ACHN (cell line): ENCODE data around the gene NCCRP1.
"Not testable (repeated sequence)": the region's sequence is repeated elsewhere in the genome, so short reads cannot be mapped to it uniquely, and the experiment has no call there.

Source experiments
- DNase-seq: peaks from one replicate; pipeline ENCODE4 v3.0.0-alpha.2; 2015
- in situ Hi-C: cut with HindIII; loops from 2 replicates; pipeline ENCODE4 v1.10.0; 2017; ENCODE audit warnings: low sequenced_read_pairs, low pct_ligation_motif_present, low pct_unique_long_range_greater_than_20kb

NCCRP1 gene

DNA sequence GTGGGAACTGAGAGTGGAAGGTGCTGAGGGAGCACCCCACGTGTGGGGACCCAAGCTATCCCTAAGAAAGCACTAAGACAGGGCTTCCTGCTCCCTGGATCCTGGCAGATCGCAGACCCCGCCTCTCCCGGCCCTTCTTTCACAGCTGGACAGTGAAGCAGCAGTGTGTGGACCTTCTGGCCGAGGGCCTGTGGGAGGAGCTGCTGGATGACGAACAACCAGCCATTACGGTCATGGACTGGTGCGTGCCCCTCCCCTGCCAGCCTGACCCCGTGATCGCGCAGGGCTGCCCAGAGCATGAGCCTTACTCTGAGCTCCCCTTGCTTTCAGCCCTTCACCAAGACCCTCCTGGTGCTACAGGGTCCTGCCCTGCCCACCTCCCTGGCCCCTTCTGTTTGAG lies 2.3 kb downstream of the NCCRP1 start:
- peak; percentile 85 for DNase-seq
- in situ Hi-C loops: no loop called here

DNA sequence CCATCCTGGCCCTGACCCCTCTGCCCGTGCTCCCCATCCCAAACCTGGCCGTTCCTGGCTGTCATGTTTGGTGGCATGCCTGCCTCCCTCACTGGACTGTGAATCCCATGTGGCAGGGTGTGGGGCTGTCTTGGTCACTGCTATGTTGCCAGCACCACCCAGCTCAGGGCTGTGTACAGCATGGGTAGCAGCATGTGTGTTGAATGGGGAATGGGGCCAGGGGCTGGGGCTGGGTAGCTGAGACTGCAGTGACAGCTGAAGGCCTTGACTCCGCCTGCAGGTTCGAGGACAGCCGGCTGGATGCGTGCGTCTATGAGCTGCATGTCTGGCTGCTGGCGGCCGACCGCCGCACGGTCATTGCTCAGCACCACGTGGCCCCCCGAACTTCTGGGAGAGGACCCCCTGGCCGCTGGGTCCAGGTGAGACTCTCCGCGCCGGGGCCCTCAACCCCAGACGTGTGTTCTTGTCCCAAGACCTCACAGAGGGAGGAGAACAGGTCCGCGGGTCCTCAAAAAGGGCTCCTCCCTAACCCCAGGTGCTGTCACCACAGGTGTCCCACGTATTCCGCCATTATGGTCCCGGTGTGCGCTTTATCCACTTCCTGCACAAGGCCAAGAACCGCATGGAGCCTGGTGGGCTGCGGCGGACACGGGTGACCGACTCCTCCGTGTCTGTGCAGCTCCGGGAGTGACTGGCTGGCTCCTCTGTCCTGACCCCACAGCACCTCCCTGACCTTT lies 3.5 kb downstream of the NCCRP1 start:
- no peak for DNase-seq
- in situ Hi-C loops: no loop called here

DNA sequence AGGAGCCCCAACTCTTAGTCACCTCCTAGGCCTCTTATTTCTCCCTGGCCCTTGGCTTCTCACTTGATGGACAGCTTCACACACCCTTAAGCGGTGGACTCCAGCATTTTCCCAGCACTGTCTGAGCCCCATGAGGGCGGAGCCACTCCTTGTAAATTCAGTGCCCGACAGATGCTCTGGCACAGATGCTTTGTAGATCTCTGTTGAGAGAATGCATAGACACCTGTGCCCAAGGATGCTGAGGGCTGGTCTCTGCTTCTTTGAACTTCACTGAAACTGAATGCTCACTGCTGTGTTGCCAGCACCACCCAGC lies 4.0 kb downstream of the NCCRP1 start:
- DNase-seq: no peak
- in situ Hi-C loops: no loop called here

DNA sequence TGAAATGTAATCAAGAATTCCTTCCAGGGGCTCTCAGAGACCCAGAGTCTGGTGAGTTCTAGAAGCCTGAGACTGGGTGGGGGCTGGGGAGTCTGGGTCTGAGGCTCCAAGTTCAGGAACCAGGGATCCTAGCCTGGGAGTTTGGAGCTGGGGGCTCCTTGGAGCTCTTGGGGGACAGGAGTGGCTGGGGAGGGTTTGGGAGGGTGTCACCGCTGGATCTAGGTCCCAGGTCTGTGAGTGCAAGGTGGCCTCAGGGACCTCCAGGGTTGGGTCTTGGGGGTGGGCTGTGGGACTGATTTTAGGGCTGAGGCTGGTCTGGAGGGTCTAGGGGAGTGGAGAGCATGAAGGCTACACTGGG lies 6.2 kb downstream of the NCCRP1 start:
- in situ Hi-C loops: no loop called here
- no peak for DNase-seq

DNA sequence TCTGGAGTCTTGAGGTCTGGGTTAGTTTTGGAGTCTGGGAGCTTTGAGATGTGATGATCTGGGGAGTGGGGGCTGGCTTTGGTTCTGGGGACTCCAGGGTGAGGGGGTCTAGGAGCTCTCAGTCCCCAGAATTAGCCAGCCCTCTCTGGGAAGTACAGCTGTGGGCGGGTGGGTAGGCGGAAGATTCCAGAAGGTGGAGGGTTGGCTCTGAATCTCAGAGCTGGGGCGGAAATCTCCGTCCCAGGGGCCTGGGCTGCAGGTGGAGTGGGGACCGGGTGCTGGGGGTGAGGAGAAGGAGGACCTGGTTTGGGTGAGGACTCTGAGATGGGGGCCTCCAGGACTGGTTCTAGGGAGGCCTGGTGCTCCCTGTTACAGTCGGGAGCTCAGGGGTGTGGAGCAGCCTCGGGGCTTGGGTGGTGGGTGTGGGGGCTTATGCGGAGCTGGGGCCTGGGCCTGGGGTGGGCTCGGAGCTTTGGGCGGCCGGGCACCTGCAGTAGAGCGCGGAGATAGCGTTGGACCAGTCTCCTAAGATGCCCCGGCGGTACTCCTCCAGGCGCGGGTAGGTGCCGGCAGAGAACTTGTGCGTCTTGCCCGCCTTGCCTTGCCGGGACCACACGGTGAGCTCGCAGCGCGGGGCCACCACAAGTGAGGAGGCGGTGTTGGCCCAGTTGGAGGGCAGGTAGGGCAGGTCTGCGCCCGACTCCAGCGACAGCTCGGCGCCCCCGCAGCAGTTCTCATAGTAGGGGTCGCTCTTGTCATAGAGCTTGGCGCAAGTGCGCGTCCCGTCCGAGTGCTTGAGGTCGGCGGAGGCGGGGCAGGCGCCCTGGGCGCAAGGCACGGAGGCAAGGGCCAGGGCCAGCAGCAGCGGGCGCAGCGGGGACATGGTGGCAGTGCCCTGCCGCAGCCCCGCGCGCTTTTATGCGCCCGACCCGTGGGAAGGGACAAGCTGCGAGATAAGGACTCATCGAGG lies 6.9 kb downstream of the NCCRP1 start, which contains the start of gene SYCN:
Gene SYCN (minus strand): TSS at position 892 of the 970 bp plus-strand sequence. CDS start 9 bp downstream, at position 883.
- DNase-seq: no peak
- in situ Hi-C loops: no loop called here

DNA sequence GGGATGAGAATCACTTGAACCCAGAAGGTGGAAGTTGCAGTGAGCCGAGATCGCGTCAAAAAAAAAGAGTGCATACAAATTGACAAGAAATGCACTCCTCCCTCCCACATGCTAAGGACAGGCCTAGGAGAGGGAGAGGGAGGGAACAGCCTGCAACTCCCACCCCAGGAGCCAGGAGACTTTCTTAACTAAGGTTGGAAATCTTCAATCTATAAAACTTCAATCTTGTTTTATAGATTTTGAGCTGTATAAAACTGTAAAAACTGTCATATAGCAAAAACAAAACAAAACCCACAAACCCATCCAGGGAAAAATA lies 8.6 kb downstream of the NCCRP1 start:
- in situ Hi-C loops: no loop called here
- no peak for DNase-seq

DNA sequence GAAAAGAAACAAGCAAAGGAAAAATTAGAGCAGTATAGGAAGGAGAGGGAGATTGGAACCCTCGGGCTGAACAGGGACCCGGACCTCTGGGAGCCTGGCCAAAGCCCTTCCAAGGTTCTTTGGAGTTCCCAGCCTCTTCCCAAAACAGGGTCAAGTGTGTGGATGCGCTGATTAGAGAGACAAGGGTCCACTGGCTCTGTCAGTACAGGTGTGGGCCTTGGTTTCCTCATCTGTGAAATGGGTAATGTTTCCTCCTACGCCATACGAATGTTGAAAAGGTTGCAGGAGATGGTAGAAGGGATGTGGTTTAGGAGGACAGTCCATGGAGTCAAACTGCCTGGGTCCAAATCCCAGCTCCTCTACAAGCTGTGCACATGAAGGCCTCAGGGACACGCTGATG lies 9.4 kb downstream of the NCCRP1 start:
- in situ Hi-C loops: no loop called here
- no peak for DNase-seq

DNA sequence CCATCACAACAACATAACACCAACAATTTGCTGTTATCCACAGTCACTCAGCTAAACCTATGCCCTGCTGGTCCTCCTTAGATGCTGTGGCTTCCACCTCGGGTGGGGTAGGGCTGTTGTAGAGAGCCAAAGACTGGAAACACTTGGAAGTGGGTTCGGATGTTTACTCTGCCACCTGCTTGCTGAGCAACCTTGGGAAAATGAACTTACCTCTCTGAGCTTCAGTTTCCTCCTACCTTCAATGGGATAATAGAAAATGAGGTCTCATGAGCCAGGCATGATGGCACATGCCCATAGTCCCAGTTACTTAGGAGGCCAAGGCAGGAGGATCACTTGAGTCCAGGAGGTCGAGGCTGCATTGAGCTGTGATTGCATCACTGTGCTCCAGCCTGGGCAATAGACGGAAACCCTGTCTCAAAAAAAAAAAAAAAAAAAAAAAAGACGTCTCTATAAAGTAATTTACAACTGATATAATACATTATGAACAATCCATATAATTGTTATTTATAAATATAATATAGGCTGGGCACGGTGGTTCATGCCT lies 10.6 kb downstream of the NCCRP1 start:
- in situ Hi-C loops: no loop called here
- DNase-seq: no peak

DNA sequence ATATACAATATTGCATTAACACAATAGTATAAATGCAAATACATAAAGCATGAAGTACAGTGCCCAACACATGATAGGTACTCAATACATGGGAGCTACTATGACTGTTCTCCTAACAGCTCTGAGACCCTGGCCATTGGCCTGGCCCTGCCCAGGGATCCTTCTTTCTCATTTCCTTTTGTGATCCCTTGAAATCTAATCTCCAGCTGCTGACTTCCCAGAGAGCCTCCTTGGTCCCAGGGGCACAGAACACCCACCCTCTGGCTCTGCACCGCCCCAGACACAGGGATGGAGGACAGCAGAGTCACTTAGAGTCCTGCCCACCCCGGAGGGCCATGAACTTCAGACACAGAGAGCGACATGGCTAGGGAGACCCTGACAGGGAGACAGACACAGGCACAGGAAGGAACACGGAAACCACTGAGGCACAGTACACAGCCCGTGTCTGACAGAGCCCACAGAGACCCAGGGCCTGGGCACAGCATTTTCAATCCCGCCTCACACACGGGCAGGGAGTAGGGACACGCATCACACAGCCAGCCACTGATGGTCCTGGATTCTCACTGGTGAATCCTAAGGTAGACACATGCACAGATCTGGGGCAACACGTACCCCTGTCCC lies 11.5 kb downstream of the NCCRP1 start:
- DNase-seq: no peak
- in situ Hi-C loops: no loop called here

DNA sequence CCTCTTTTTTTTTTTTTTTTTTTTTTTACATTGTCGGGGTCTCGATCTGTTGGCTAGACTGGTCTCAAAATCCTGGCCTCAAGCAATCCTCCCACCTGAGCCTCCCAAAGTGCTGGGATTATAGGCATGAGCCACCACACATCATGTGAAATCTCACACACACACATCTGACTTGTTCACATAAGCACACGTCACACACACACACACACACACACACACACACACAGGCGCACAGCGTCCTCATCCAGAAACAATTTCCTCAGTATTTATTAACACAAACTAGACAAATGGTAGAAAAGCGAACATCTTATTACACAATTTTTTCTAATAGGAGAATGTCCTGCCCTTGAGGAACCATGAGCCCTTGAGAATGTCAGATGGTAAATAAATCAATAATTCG lies 12.4 kb downstream of the NCCRP1 start:
- DNase-seq: no peak
- in situ Hi-C loops: no loop called here

DNA sequence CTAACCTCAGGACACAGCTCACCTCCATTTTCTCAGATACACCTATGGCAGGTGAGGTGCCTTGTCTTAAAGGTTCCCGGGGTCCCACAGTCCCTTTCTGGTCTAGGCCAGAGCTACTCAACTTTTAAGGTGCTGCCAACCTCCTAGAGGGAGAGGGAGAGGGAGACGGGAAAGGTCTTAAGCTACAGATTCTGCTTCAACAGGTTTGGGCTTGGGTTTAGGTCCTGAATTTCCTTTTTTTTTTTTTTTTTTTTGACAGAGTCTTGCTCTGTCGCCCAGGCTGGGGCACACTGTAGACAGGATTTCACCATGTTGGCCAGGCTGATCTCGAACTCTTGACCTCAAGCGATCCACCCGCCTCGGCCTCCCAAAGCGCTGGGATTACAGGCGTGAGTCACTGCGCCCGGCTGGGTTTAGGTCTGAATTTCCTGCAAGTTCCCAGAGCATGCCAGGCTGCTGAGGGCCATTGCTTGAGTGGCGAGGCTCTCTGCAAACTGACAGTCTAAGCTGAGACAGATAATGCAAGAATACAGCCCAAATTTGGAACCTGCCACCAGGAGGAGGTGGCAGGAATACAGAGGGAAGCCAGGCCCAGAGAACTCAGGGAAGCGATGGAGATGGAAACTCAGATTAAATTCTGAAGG lies 15.1 kb downstream of the NCCRP1 start:
- in situ Hi-C loops: no loop called here
- no peak for DNase-seq

DNA sequence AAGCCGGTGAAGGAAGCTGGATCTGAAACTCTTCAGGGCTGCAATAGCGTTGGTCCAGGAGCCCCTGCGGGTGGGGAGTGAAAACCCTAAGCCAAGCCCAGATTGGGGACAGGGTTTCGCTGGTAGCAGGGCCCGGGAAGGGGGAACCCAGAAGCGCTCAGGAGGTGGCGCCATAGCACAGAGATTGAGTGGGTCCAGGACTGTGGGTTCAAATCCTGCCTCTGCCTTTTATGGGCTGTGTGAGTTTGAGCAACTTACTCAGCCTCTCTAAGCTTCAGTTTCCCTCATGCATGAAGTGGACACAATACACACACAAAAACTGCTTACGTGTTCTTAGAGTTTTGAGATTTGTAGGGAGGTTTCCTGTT lies 15.6 kb downstream of the NCCRP1 start:
- peak; percentile 26 for DNase-seq
- in situ Hi-C loops: no loop called here

DNA sequence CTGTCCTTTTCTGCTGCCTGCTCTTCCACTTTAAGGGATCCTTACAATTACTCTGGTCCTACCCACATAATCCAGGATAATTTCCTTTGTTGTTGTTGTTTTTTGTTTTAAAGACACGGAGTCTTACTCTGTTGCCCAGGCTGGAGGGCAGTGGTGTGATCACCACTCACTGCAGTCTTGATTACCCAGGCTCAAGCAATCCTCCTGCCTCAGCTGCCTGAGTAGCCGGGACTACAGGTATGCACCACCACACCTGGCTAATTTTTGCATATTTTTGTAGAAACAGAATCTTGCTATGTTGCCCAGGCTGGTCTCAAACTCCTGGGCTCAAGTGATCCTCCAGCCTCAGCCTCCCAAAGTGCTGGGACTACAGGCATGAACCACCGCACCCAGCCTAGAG lies 18.6 kb downstream of the NCCRP1 start:
- DNase-seq, in situ Hi-C loops: not testable (repeated sequence)

DNA sequence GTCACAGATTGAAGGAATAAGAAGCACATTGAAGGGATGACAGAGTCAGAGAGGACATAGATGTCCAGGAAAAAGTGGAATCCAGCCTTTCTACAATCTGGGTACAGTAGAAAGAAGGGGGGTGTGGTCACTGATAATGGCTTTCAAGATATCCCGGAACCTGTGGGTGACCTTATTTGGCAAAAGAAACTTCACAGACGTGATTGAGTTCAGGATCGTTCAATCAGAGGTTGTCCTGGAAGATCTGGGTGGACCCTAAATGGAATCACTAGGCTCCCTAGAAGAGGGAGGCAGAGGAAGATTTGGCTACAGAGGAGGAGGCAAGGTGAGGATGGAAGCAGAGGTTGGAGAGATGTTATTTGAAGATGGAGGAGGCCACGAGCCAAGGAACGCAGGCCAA lies 20.3 kb downstream of the NCCRP1 start:
- no peak for DNase-seq
- in situ Hi-C loops: no loop called here

DNA sequence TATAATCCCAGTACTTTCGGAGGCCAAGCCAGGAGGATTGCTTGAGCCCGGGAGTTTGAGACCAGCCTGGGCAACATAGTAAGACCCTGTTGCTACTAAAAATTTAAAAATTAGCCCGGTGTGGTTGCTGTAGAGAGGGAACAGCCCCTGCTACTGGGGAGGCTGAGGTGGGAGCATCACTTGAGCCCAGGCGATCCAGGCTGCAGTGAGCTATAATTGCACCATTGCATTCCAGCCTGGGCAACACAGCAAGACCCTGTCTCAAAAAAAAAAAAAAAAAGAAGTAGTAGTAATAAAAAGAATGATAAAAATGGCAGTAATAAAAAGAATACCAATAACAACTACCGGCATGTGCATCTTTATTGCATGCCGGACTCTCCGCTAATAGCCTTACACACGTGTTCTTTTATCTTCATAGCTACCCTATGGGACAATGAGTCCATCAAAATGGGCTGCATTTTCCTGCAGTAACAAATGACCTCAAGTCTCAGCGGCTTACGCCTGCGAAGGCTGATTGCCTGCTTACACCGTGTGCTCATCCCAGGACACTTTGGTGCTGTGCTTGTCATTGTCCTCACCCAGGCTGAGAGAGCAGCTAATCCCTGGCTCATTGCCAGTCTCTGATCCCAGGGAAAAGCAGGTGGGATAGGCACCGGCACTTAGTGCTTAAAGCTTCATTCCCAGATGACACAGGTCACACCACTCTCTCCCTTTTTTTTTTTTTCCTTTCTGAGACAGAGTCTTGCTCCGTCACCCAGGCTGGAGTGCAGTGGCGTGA lies 21.7 kb downstream of the NCCRP1 start:
- in situ Hi-C loops: no loop called here

DNA sequence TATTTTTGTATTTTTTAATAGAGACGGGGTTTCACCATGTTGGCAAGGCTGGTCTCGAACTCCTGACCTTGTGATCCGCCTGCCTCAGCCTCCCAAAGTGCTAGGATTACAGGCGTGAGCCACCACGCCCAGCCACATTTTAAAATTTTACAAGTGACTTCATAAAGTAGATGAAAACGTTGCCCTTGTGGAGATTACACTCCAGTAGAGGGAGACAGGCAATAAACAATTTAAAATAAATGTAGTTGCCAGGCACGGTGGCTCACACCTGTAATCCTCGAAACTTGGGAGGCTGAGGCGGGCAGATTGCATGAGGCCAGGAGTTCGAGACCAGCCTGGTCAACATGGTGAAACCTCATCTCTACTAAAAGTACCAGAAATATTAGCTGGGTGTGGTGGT lies 22.3 kb downstream of the NCCRP1 start:
- in situ Hi-C loops, DNase-seq: not testable (repeated sequence)

More for the DNA sequence above, 21.7 kb downstream of the NCCRP1 start:
- no peak for DNase-seq

DNA sequence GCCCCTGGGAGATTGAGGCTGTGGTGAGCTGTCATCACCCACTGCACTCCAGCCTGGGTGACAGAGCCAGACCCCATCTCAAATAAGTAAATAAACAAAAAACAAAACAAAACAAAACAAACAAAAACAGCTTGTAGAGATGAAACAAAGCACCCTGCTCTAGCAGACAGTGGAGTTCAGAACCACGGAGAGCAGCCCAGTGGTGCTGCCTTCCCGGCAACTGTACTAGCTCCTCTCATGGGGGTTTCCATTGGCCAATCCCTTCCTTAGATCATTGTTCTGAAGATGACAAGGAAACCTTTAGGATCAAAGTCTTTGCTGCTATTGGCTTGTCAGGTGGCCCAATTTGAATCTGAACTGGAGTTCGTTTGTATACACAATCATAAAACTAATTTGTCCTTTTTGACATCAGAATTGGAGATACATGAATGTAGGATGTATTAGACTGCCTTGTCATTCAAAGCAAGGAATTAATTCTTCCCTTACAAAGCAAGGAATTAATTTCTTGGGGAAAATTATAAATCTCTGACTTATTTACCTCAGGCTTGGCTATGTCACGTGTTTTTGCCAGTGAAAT lies 27.0 kb downstream of the NCCRP1 start:
- in situ Hi-C loops: no loop called here
- DNase-seq: peak; percentile 19

DNA sequence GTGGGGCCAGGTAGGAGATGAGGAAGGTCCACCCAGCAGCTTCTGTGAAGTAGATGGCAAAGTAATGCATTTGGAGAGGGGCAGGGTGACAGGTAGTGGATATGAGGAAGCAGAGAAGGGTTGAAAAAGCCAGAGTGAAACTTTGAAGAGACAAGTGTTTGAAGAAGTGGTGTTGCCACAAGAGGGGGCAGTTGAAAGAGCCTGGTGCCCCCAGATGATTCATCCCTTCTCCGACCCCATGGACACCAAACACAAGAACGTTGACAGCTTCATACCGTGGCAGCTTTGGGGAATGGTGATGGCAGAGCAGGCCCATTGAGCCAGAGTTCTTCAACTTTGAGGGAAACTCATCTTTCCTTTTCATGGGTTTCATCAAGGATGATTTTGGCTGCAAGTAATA lies 28.1 kb downstream of the NCCRP1 start:
- no peak for DNase-seq
- in situ Hi-C loops: no loop called here
